Prostate gland (tissue), 2 donors: ENCODE measurements around the gene TMEM108. TPM values are rescaled to one million over a fixed set of nuclear protein-coding genes. Genes with fewer than 3 reads are reported as not detected.

ENCODE experiments used
- DNase-seq: peaks from one replicate; pipeline ENCODE4 v3.0.0-alpha.2; 2019; ENCODE audit warnings: low spot score
- H3K27ac ChIP-seq, 2 donors: fragments of 200-600 bp; sonication (generic); 2 replicates each; pipeline ENCODE4 v1.5.1; 2017 to 2019
- H3K27me3 ChIP-seq: fragments of 200-600 bp; sonication (generic); replicated peaks from 2 replicates; pipeline ENCODE4 v1.5.1; 2019; ENCODE audit not compliant: insufficient read depth
- H3K36me3 ChIP-seq, 2 donors: fragments of 200-600 bp; sonication (generic); 1 replicate in 1 of 2; 2 replicates in 1 of 2; pipeline versions ENCODE4 v1.5.1 to v1.8.1; 2017 to 2019
- H3K4me1 ChIP-seq: fragments of 200-600 bp; sonication (generic); replicated peaks from 2 replicates; pipeline ENCODE4 v1.5.1; 2019
- H3K4me3 ChIP-seq, 2 donors: fragments of 200-600 bp; sonication (generic); 2 replicates each; pipeline ENCODE4 v1.5.1; 2017 to 2019
- H3K9me3 ChIP-seq: fragments of 200-600 bp; sonication (generic); 2 replicates; pipeline ENCODE4 v1.5.1; 2017
- CTCF ChIP-seq, 4 experiments: fragments of 200-600 bp in 2 of 4; fragments of 450-650 bp in 2 of 4; sonication (generic) in 2 of 4; IDR thresholded peaks; 1 replicate in 3 of 4; 2 replicates in 1 of 4; pipeline ENCODE4 v1.5.1; 2016 to 2019; ENCODE audit warnings: antibody characterized with exemption in 4 of 4, mild to moderate bottlenecking in 2 of 4, moderate library complexity in 2 of 4
- POLR2A ChIP-seq: fragments of 450-650 bp; IDR thresholded peaks from one replicate; pipeline ENCODE4 v1.6.1; 2016; ENCODE audit warnings: antibody characterized with exemption, mild to moderate bottlenecking
- POLR2AphosphoS5 ChIP-seq: sonication (generic); formaldehyde crosslinking; IDR thresholded peaks from one replicate; pipeline ENCODE4 v1.6.1; 2017; ENCODE audit warnings: antibody characterized with exemption
- WGBS: methylation state at CpG from one replicate; pipeline ENCODE4 v1.1.5; 2018; 5-methylcytosine and 5-hydroxymethylcytosine counted together
- intact Hi-C: fragments of 100-400 bp; cut with DNase I; formaldehyde crosslinking; loops from one replicate; pipeline ENCODE4 v1.14.2; 2022
- total RNA-seq, 2 donors: library from RNA; depleted of rRNA; stranded (reverse); fragments of >200 nt; gene quantifications; one replicate each; pipeline ENCODE4 v1.1.0, GENCODE V29; 2016

TMEM108 gene
- total RNA-seq, 2 donors from 2014 or later = 8.1 TPM; not detected in 1

DNA sequence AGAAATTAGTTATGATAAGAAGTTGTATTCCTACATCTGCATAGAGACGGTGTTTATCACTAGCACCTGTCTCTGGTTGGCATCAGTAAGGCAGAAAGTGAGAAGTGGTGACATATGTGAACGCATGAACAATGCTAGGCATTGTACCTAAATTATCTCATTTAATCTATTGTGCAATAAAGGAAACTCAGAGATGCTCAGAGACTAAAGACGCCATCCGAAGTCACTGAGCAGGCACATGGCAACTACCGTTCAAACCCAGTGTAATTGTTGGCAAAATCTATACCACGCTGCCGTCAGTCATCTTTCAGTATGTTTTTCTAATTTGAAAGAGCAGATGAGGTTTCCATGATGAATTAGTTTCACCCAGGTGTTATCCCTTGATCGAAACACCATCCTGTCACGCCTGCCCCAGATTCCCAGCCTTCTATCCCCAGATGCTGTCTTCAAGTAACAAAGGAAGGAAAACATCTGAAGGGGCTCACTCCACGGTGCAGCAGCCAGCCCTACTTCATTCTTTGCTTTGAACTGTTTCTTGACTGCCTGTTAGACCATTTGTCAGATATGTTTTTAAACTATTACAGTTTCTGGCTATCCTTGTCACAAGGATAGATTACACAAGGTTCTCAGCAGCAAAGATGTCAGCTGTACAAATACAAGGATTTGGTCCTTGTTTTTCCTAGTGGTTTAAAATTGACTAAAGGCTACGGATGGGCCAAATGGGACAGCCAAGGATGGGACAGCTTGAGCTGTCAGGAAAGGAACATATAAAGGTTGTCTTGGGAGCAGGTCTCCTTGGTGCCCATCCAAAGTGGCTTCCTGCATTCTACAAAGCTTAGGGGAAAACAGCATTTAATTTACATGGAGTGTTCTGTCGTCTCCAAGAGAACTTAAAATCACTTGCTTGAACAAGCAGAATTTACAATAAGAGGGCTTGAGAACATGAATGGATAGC lies 99.1 kb downstream of the TMEM108 start:
- 81% methylated on average over 12 of the region's 12 CpGs for WGBS
- no peaks in the 10 kb centered on the region for H3K4me1 ChIP-seq
- no peak for DNase-seq
- intact Hi-C loops = no loop called here
- no peaks in the 10 kb centered on the region for H3K27me3 ChIP-seq
- TF ChIP-seq POLR2A (no peak), POLR2AphosphoS5 (no peak), CTCF (IDR thresholded peaks at IDR 0.05) (no peak)
- no peak overlapping the region for H3K27ac ChIP-seq
- H3K36me3 ChIP-seq = no peaks in the 10 kb centered on the region
- no peaks in the 10 kb centered on the region for H3K9me3 ChIP-seq
- no peak overlapping the region for H3K4me3 ChIP-seq

GRCh38 chr3:133138017-133138416 lies 99.8 kb downstream of the TMEM108 start:
- H3K9me3 ChIP-seq = no peaks in the 10 kb centered on the region
- 70% methylated on average over 1 of the region's 1 CpG for WGBS
- TF ChIP-seq POLR2A (no peak), CTCF (IDR thresholded peaks at IDR 0.05) (no peak), POLR2AphosphoS5 (no peak)
- no peak for DNase-seq
- no peaks in the 10 kb centered on the region for H3K4me1 ChIP-seq
- H3K36me3 ChIP-seq = no peaks in the 10 kb centered on the region
- H3K4me3 ChIP-seq = no peak overlapping the region
- H3K27me3 ChIP-seq = no peaks in the 10 kb centered on the region
- H3K27ac ChIP-seq = no peak overlapping the region
- intact Hi-C loops = no loop called here

- intact Hi-C loops = no loop called here
- DNase-seq = no peak
- no peaks in the 10 kb centered on the region for H3K4me1 ChIP-seq
- TF ChIP-seq CTCF (IDR thresholded peaks at IDR 0.05) = no peak
- no peak for TF ChIP-seq POLR2AphosphoS5
- no peak for TF ChIP-seq POLR2A
- no peak overlapping the region for H3K27ac ChIP-seq
- no peak overlapping the region for H3K4me3 ChIP-seq
- no peaks in the 10 kb centered on the region for H3K9me3 ChIP-seq
- H3K36me3 ChIP-seq = no peaks in the 10 kb centered on the region
- no peaks in the 10 kb centered on the region for H3K27me3 ChIP-seq
- WGBS = 44% methylated on average over 2 of the region's 2 CpGs
These were observed 113.9 kb downstream of the TMEM108 start for GRCh38 chr3:133152056-133152455.

DNA sequence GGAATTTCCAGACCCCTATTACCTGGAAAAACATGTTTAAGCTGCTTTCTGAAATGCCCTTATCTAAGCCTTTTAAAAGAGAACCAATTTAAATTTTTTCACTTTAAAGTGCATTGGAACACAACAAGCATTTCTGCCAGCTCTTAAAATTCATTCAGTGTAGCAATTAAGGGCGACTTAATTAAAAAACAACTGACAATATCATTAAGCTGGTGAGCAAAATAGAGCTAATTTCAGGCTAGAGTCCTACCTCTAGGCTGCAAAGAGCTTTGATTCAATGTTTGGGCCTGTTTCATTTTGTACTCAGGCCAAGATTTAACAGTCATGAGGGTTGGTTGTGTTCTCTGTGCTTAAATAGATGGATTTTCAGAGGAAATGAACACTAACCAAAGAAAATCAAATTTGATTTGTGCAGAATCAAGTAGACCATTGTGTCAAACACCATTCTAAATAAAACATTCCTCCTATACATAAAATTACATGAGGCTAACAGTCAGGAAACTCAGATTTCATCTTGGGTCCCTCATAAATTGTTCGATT lies 114.6 kb downstream of the TMEM108 start:
- intact Hi-C loops = no loop called here
- Histone ChIP-seq H3K9me3 (no peaks in the 10 kb centered on the region), H3K27me3 (no peaks in the 10 kb centered on the region), H3K36me3 (no peaks in the 10 kb centered on the region), H3K4me1 (no peaks in the 10 kb centered on the region), H3K27ac (no peak overlapping the region), H3K4me3 (no peak overlapping the region)
- 59% methylated on average over 2 of the region's 2 CpGs for WGBS
- DNase-seq = no peak
- TF ChIP-seq POLR2A (no peak), POLR2AphosphoS5 (no peak), CTCF (IDR thresholded peaks at IDR 0.05) (no peak)
